ENCODE data around the gene BCO1.

DNA sequence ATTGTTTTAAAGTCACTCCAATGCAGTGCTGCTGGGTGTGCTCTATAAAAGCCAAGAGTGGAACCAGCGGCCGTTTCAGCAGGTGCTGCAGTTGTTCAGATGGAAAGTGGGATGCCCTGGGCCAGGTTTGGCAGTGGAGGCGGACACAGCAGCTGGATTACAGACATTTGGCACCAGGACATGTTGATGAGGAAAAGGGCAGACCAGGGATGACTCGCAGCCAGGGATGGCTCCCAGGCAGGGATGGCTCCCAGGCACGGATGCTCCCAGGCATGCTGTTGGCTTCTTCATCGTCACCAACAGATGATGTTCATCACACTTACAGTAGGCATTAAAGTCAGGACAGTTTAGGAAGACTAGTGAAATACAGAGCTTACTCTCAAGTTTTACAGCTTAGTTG is 86.3 kb downstream of the BCO1 start:
- no peak for TF ChIP-seq POLR2A (IDR thresholded peaks at IDR 0.05; ENCODE audit: extremely low read depth, insufficient read length)
- no peak for TF ChIP-seq CTCF (IDR thresholded peaks at IDR 0.05; ENCODE audit: low read depth, low read length)
